Stimulated activated naive CD8-positive, alpha-beta T cell treated with anti-CD3 and anti-CD28 coated beads, Interleukin-15, Interleukin-2, amounts not matched to agents 100 ng/mL and 50 ng/mL, for 24 hours (primary cell): ENCODE results near the gene GAL3ST3.

Experiments
- H3K27ac Mint-ChIP-seq: one replicate; pipeline ENCODE4 v1.8.0; 2021; ENCODE audit warnings: mild to moderate bottlenecking, mixed read lengths
- H3K27me3 Mint-ChIP-seq: one replicate; pipeline ENCODE4 v1.8.0; 2021; ENCODE audit warnings: mixed read lengths
- H3K36me3 Mint-ChIP-seq: one replicate; pipeline ENCODE4 v1.8.0; 2021; ENCODE audit warnings: low read depth, mixed read lengths
- H3K4me1 Mint-ChIP-seq: one replicate; pipeline ENCODE4 v1.8.0; 2021; ENCODE audit warnings: low read depth, mixed read lengths
- H3K4me3 Mint-ChIP-seq: one replicate; pipeline ENCODE4 v1.8.0; 2021; ENCODE audit warnings: mild to moderate bottlenecking, mixed read lengths
- H3K9me3 Mint-ChIP-seq: one replicate; pipeline ENCODE4 v1.8.0; 2021; ENCODE audit warnings: mixed read lengths

Gene GAL3ST3

GRCh38 chr11:66075273-66075672, 26.3 kb upstream of the GAL3ST3 start:
- H3K4me3 Mint-ChIP-seq = no peak overlapping the region
- H3K4me1 Mint-ChIP-seq = peaks cover 74% of the 10 kb centered on the region
- no peaks in the 10 kb centered on the region for H3K27me3 Mint-ChIP-seq
- H3K27ac Mint-ChIP-seq = no peak overlapping the region
- peaks cover 65% of the 10 kb centered on the region for H3K36me3 Mint-ChIP-seq
- no peaks in the 10 kb centered on the region for H3K9me3 Mint-ChIP-seq

GRCh38 chr11:66073669-66074068, 24.7 kb upstream of the GAL3ST3 start:
- Mint-ChIP-seq H3K27ac (no peak overlapping the region), H3K27me3 (no peaks in the 10 kb centered on the region), H3K4me1 (peaks cover 68% of the 10 kb centered on the region), H3K36me3 (peaks cover 58% of the 10 kb centered on the region), H3K4me3 (no peak overlapping the region), H3K9me3 (no peaks in the 10 kb centered on the region)

GRCh38 chr11:66072518-66072917, 23.6 kb upstream of the GAL3ST3 start:
- peak overlapping the region; percentile 87 for H3K27ac Mint-ChIP-seq
- peaks cover 60% of the 10 kb centered on the region for H3K36me3 Mint-ChIP-seq
- no peaks in the 10 kb centered on the region for H3K9me3 Mint-ChIP-seq
- H3K4me3 Mint-ChIP-seq = peak overlapping the region; percentile 90
- peaks cover 68% of the 10 kb centered on the region for H3K4me1 Mint-ChIP-seq
- no peaks in the 10 kb centered on the region for H3K27me3 Mint-ChIP-seq

GRCh38 chr11:66072081-66072480, 23.1 kb upstream of the GAL3ST3 start:
- H3K27me3 Mint-ChIP-seq = no peaks in the 10 kb centered on the region
- peak overlapping the region; percentile 90 for H3K4me3 Mint-ChIP-seq

GRCh38 chr11:66071381-66071801, 22.4 kb upstream of the GAL3ST3 start:
- H3K9me3 Mint-ChIP-seq = no peaks in the 10 kb centered on the region
- peaks cover 61% of the 10 kb centered on the region for H3K36me3 Mint-ChIP-seq
- no peaks in the 10 kb centered on the region for H3K27me3 Mint-ChIP-seq
- peaks cover 68% of the 10 kb centered on the region for H3K4me1 Mint-ChIP-seq
- peak overlapping the region; percentile 90 for H3K4me3 Mint-ChIP-seq
- peak overlapping the region; percentile 87 for H3K27ac Mint-ChIP-seq

More at GRCh38 chr11:66072081-66072480, 23.1 kb upstream of the GAL3ST3 start:
- Mint-ChIP-seq H3K4me1 (peaks cover 68% of the 10 kb centered on the region), H3K9me3 (no peaks in the 10 kb centered on the region), H3K36me3 (peaks cover 60% of the 10 kb centered on the region), H3K27ac (peak overlapping the region; percentile 87)

- Mint-ChIP-seq H3K27me3 (no peaks in the 10 kb centered on the region), H3K4me3 (peak overlapping the region; percentile 90), H3K9me3 (no peaks in the 10 kb centered on the region), H3K36me3 (peaks cover 63% of the 10 kb centered on the region), H3K27ac (peak overlapping the region; percentile 87), H3K4me1 (peaks cover 69% of the 10 kb centered on the region)
Observed at GRCh38 chr11:66070604-66071380, 21.8 kb upstream of the GAL3ST3 start.

- peaks cover 69% of the 10 kb centered on the region for H3K36me3 Mint-ChIP-seq
- H3K27me3 Mint-ChIP-seq = no peaks in the 10 kb centered on the region
- peak within 1 kb of the TSS; percentile 90 for H3K4me3 Mint-ChIP-seq
Observed at GRCh38 chr11:66069715-66070603, 21.0 kb upstream of the GAL3ST3 start, which contains the start of gene PACS1. Gene PACS1 (plus strand): TSS chr11:66070272. CDS start chr11:66070487, 215 bp downstream.

GRCh38 chr11:66068923-66069714, 20.2 kb upstream of the GAL3ST3 start:
- no peaks in the 10 kb centered on the region for H3K27me3 Mint-ChIP-seq
- no peaks in the 10 kb centered on the region for H3K9me3 Mint-ChIP-seq
- H3K36me3 Mint-ChIP-seq = peaks cover 71% of the 10 kb centered on the region

More at GRCh38 chr11:66069715-66070603, 21.0 kb upstream of the GAL3ST3 start, which contains the start of gene PACS1:
- Mint-ChIP-seq H3K9me3 (no peaks in the 10 kb centered on the region), H3K27ac (peak within 1 kb of the TSS; percentile 95), H3K4me1 (peaks cover 73% of the 10 kb centered on the region)

GRCh38 chr11:66068154-66068821, 19.3 kb upstream of the GAL3ST3 start:
- peaks cover 76% of the 10 kb centered on the region for H3K4me1 Mint-ChIP-seq
- H3K9me3 Mint-ChIP-seq = no peaks in the 10 kb centered on the region
- peak overlapping the region; percentile 73 for H3K4me3 Mint-ChIP-seq
- H3K27me3 Mint-ChIP-seq = no peaks in the 10 kb centered on the region
- peaks cover 72% of the 10 kb centered on the region for H3K36me3 Mint-ChIP-seq
- H3K27ac Mint-ChIP-seq = peak overlapping the region; percentile 95

More at GRCh38 chr11:66068923-66069714, 20.2 kb upstream of the GAL3ST3 start:
- H3K27ac Mint-ChIP-seq = peak overlapping the region; percentile 95
- peaks cover 71% of the 10 kb centered on the region for H3K4me1 Mint-ChIP-seq
- H3K4me3 Mint-ChIP-seq = peak overlapping the region; percentile 73

GRCh38 chr11:66067640-66068039, 18.7 kb upstream of the GAL3ST3 start:
- Mint-ChIP-seq H3K36me3 (peaks cover 72% of the 10 kb centered on the region), H3K9me3 (no peaks in the 10 kb centered on the region), H3K4me1 (peaks cover 72% of the 10 kb centered on the region), H3K27ac (peak overlapping the region; percentile 95), H3K27me3 (no peaks in the 10 kb centered on the region), H3K4me3 (no peak overlapping the region)

- H3K4me3 Mint-ChIP-seq = no peak overlapping the region
- H3K9me3 Mint-ChIP-seq = no peaks in the 10 kb centered on the region
- H3K27ac Mint-ChIP-seq = peak overlapping the region; percentile 95
- no peaks in the 10 kb centered on the region for H3K27me3 Mint-ChIP-seq
- peaks cover 70% of the 10 kb centered on the region for H3K36me3 Mint-ChIP-seq
- H3K4me1 Mint-ChIP-seq = peaks cover 66% of the 10 kb centered on the region
Observed at GRCh38 chr11:66066751-66067150, 17.8 kb upstream of the GAL3ST3 start.

- H3K36me3 Mint-ChIP-seq = peaks cover 91% of the 10 kb centered on the region
- H3K4me1 Mint-ChIP-seq = peaks cover 76% of the 10 kb centered on the region
- no peaks in the 10 kb centered on the region for H3K9me3 Mint-ChIP-seq
- H3K27ac Mint-ChIP-seq = no peak overlapping the region
- no peaks in the 10 kb centered on the region for H3K27me3 Mint-ChIP-seq
- no peak overlapping the region for H3K4me3 Mint-ChIP-seq
Observed at GRCh38 chr11:66064571-66064970, 15.6 kb upstream of the GAL3ST3 start.

- Mint-ChIP-seq H3K27ac (peak overlapping the region; percentile 50), H3K4me3 (no peak overlapping the region), H3K27me3 (no peaks in the 10 kb centered on the region), H3K4me1 (peaks cover 70% of the 10 kb centered on the region), H3K36me3 (peaks cover 93% of the 10 kb centered on the region), H3K9me3 (no peaks in the 10 kb centered on the region)
Observed at GRCh38 chr11:66063900-66064299, 14.9 kb upstream of the GAL3ST3 start.

- no peaks in the 10 kb centered on the region for H3K27me3 Mint-ChIP-seq
- peak overlapping the region; percentile 42 for H3K27ac Mint-ChIP-seq
- H3K4me3 Mint-ChIP-seq = no peak overlapping the region
- no peaks in the 10 kb centered on the region for H3K9me3 Mint-ChIP-seq
- peaks cover 89% of the 10 kb centered on the region for H3K36me3 Mint-ChIP-seq
- peaks cover 59% of the 10 kb centered on the region for H3K4me1 Mint-ChIP-seq
Observed at GRCh38 chr11:66062408-66062807, 13.4 kb upstream of the GAL3ST3 start.
